ENCODE data around the gene CPNE6.

The CPNE6 gene

GRCh38 chr14:24089890-24090289 lies 18.5 kb downstream of the CPNE6 start:
- no peak overlapping the region for H3K4me3 ChIP-seq (ENCODE audit: low read depth, low read length)
- H2AFZ ChIP-seq, result no peak overlapping the region
- no peaks in the 10 kb centered on the region for H3K27me3 ChIP-seq (ENCODE audit: control insufficient read depth, insufficient read depth, low read length)
- H3K9ac ChIP-seq, result no peak overlapping the region
- peaks cover 9% of the 10 kb centered on the region for H3K4me1 ChIP-seq
- H3K79me2 ChIP-seq, result no peaks in the 10 kb centered on the region
- TF ChIP-seq CTCF (IDR thresholded peaks at IDR 0.05), result no peak
- H3K9me3 ChIP-seq (ENCODE audit: control insufficient read depth, low read length), result no peaks in the 10 kb centered on the region
- no peak overlapping the region for H3K27ac ChIP-seq
- H3K4me2 ChIP-seq (ENCODE audit: low read length), result peak overlapping the region; percentile 22
- H3K36me3 ChIP-seq (ENCODE audit: control insufficient read depth, insufficient read depth, low read length), result no peaks in the 10 kb centered on the region

DNA sequence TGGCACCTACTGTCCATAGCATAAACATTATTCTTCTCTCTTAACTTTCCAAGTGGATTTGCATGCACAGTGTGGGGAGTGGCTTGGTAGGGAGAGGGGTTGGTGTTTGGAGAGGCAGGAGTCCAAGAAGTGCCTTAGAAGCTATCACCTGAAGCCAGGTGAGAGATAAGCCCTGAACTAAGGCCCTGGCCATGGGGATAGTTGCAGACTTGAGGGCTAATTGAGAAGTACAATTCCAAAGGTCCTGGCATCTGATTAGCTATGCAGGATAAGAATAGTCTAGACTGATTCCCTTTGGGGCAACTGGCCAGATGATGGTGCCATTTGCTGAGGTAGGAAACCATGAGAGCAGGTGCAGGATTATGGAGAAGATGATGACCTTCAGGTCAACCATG lies 20.7 kb downstream of the CPNE6 start:
- H3K4me3 ChIP-seq (ENCODE audit: low read depth, low read length), result no peak overlapping the region
- H3K36me3 ChIP-seq (ENCODE audit: control insufficient read depth, insufficient read depth, low read length), result no peaks in the 10 kb centered on the region
- H3K4me2 ChIP-seq (ENCODE audit: low read length), result no peak overlapping the region
- H3K27ac ChIP-seq, result no peak overlapping the region
- H3K9ac ChIP-seq, result no peak overlapping the region
- TF ChIP-seq CTCF (IDR thresholded peaks at IDR 0.05), result no peak
- peaks cover 8% of the 10 kb centered on the region for H3K79me2 ChIP-seq
- no peaks in the 10 kb centered on the region for H3K27me3 ChIP-seq (ENCODE audit: control insufficient read depth, insufficient read depth, low read length)
- H2AFZ ChIP-seq, result no peak overlapping the region
- H3K4me1 ChIP-seq, result peaks cover 15% of the 10 kb centered on the region
- no peaks in the 10 kb centered on the region for H3K9me3 ChIP-seq (ENCODE audit: control insufficient read depth, low read length)

DNA sequence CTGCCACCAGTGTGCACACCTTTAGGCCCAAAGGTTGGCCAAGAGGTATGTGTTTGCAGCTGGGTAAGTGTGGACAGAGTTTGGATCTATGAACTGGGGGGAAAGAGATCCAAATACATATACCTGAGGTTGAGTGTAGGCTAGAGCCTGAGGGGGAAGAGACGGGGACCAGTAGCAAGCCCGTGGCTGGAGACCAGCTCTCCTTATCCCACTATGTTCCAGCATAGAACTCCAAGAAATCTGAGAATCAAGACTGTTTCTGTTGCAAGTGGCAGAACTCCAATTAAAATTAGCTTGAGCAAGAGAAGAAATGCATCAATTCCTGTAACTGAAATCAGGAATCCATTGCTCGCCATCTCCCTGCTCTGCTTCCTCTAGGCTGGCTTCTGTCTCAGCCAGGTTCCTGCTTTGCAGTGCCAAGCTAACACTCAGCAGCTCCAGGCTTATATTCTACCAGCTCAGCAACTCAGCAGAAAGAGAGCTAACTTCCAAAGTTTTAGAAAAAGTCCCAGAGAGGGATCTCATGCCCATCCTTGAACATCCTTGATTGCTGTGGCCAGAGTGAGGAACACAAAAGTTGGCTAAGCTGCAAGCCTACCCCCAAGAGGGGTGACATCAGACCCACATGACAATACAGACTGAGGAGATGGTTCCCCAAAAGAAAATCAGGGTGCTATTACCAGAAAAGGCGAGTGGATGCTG lies 21.3 kb downstream of the CPNE6 start:
- Histone ChIP-seq H3K36me3 (ENCODE audit: control insufficient read depth, insufficient read depth, low read length) (no peaks in the 10 kb centered on the region), H3K4me1 (peaks cover 15% of the 10 kb centered on the region), H3K27me3 (ENCODE audit: control insufficient read depth, insufficient read depth, low read length) (no peaks in the 10 kb centered on the region), H3K79me2 (peaks cover 8% of the 10 kb centered on the region), H3K9ac (no peak overlapping the region), H3K4me3 (ENCODE audit: low read depth, low read length) (no peak overlapping the region), H3K27ac (peak overlapping the region; percentile 7), H3K9me3 (ENCODE audit: control insufficient read depth, low read length) (no peaks in the 10 kb centered on the region), H3K4me2 (ENCODE audit: low read length) (no peak overlapping the region), H2AFZ (no peak overlapping the region)
- no peak for TF ChIP-seq CTCF (IDR thresholded peaks at IDR 0.05)

- peak overlapping the region; percentile 98 for H3K27ac ChIP-seq
Measured at GRCh38 chr14:24093207-24093900, 22.0 kb downstream of the CPNE6 start.

More at GRCh38 chr14:24093207-24093900, 22.0 kb downstream of the CPNE6 start:
- Histone ChIP-seq H3K4me2 (ENCODE audit: low read length) (peak overlapping the region; percentile 100), H3K79me2 (peaks cover 11% of the 10 kb centered on the region), H3K36me3 (ENCODE audit: control insufficient read depth, insufficient read depth, low read length) (no peaks in the 10 kb centered on the region), H3K4me1 (peaks cover 16% of the 10 kb centered on the region), H3K4me3 (ENCODE audit: low read depth, low read length) (no peak overlapping the region), H2AFZ (peak overlapping the region; percentile 93), H3K27me3 (ENCODE audit: control insufficient read depth, insufficient read depth, low read length) (no peaks in the 10 kb centered on the region), H3K9me3 (ENCODE audit: control insufficient read depth, low read length) (no peaks in the 10 kb centered on the region), H3K9ac (no peak overlapping the region)
- no peak for TF ChIP-seq CTCF (IDR thresholded peaks at IDR 0.05)

Measured in parathyroid adenoma (tissue), 2 donors.